ENCODE data around the gene SLC2A4RG.
A peak's percentile ranks its signal among the peaks of the same experiment; 100 is the strongest.
"Not testable (repeated sequence)": the region's sequence is repeated elsewhere in the genome, so short reads cannot be mapped to it uniquely, and the experiment has no call there.

SLC2A4RG gene

GRCh38 chr20:63714858-63715257 is 24.7 kb upstream of the SLC2A4RG start:
- DNase-seq (ENCODE audit: low spot score) = no peak

GRCh38 chr20:63718996-63719395 is 20.6 kb upstream of the SLC2A4RG start:
- no peak for DNase-seq (ENCODE audit: low spot score)

- DNase-seq (ENCODE audit: low spot score) = not testable (repeated sequence)
Measured at GRCh38 chr20:63722967-63723622, 16.5 kb upstream of the SLC2A4RG start.

GRCh38 chr20:63730189-63730733 is 9.3 kb upstream of the SLC2A4RG start:
- DNase-seq (ENCODE audit: low spot score) = not testable (repeated sequence)

GRCh38 chr20:63731410-63731809 is 8.2 kb upstream of the SLC2A4RG start:
- no peak for DNase-seq (ENCODE audit: low spot score)

GRCh38 chr20:63732118-63733095 is 7.2 kb upstream of the SLC2A4RG start:
- no peak for DNase-seq (ENCODE audit: low spot score)

GRCh38 chr20:63733117-63733516 is 6.5 kb upstream of the SLC2A4RG start:
- no peak for DNase-seq (ENCODE audit: low spot score)

- DNase-seq (ENCODE audit: low spot score) = no peak
Measured at GRCh38 chr20:63733579-63734081, 5.9 kb upstream of the SLC2A4RG start.

GRCh38 chr20:63734111-63734945 is 5.2 kb upstream of the SLC2A4RG start:
- no peak for DNase-seq (ENCODE audit: low spot score)

- no peak for DNase-seq (ENCODE audit: low spot score)
Measured at GRCh38 chr20:63734946-63735858, 4.4 kb upstream of the SLC2A4RG start.

GRCh38 chr20:63735859-63736718 is 3.5 kb upstream of the SLC2A4RG start, which contains the start of gene LIME1:
Gene LIME1 (plus strand): TSS chr20:63736664. CDS start chr20:63737550, 886 bp downstream.
- DNase-seq (ENCODE audit: low spot score) = no peak

- no peak for DNase-seq (ENCODE audit: low spot score)
Measured at GRCh38 chr20:63736893-63737694, 2.5 kb upstream of the SLC2A4RG start.

GRCh38 chr20:63737695-63737944 is 2.0 kb upstream of the SLC2A4RG start:
- no peak for DNase-seq (ENCODE audit: low spot score)

GRCh38 chr20:63737945-63738686 is 1.5 kb upstream of the SLC2A4RG start:
- DNase-seq (ENCODE audit: low spot score) = no peak

GRCh38 chr20:63738687-63739129 is 868 bp upstream of the SLC2A4RG start:
- no peak for DNase-seq (ENCODE audit: low spot score)

GRCh38 chr20:63740070-63740626 is 572 bp downstream of the SLC2A4RG start:
- no peak for DNase-seq (ENCODE audit: low spot score)

- DNase-seq (ENCODE audit: low spot score) = peak; percentile 65
Measured at GRCh38 chr20:63740627-63741353, 1.2 kb downstream of the SLC2A4RG start.
